Hepatocyte (in vitro differentiated cells): ENCODE results near the gene RHOH. TPM values are rescaled to one million over a fixed set of nuclear protein-coding genes. Genes with fewer than 3 reads are reported as not detected.
A peak's percentile ranks its signal among the peaks of the same experiment; 100 is the strongest.

Source experiments
- DNase-seq: peaks from one replicate; pipeline ENCODE4 v3.0.0-alpha.2; 2016; ENCODE audit warnings: low spot score
- H2AFZ ChIP-seq: fragments of 200-600 bp; sonication (generic); 2 replicates; pipeline ENCODE4 v1.6.0; 2016; ENCODE audit warnings: antibody characterized with exemption, mild to moderate bottlenecking
- H3K27ac ChIP-seq: fragments of 200-600 bp; sonication (generic); 2 replicates; pipeline ENCODE4 v1.5.1; 2016; ENCODE audit warnings: mild to moderate bottlenecking
- H3K27me3 ChIP-seq: fragments of 200-600 bp; sonication (generic); 2 replicates; pipeline ENCODE4 v1.6.1; 2016
- H3K36me3 ChIP-seq: fragments of 200-600 bp; sonication (generic); replicated peaks from 2 replicates; pipeline ENCODE4 v1.5.1; 2016; ENCODE audit warnings: low read depth; ENCODE audit not compliant: insufficient read depth
- H3K4me1 ChIP-seq: fragments of 200-600 bp; sonication (generic); 2 replicates; pipeline ENCODE4 v1.5.1; 2016; ENCODE audit warnings: mild to moderate bottlenecking, moderate library complexity; ENCODE audit not compliant: insufficient read depth
- H3K4me2 ChIP-seq: fragments of 200-600 bp; sonication (generic); 2 replicates; pipeline ENCODE4 v1.6.0; 2016
- H3K4me3 ChIP-seq: fragments of 200-600 bp; sonication (generic); 2 replicates; pipeline ENCODE4 v1.5.1; 2016; ENCODE audit warnings: mild to moderate bottlenecking
- H3K79me2 ChIP-seq: fragments of 200-600 bp; sonication (generic); 2 replicates; pipeline ENCODE4 v1.6.0; 2017; ENCODE audit warnings: mild to moderate bottlenecking
- H3K9me2 ChIP-seq: fragments of 200-600 bp; sonication (generic); replicated peaks from 2 replicates; pipeline ENCODE4 v1.6.0; 2017; ENCODE audit warnings: mild to moderate bottlenecking; ENCODE audit not compliant: insufficient read depth
- H3K9me3 ChIP-seq: fragments of 200-600 bp; sonication (generic); 2 replicates; pipeline ENCODE4 v1.5.1; 2016; ENCODE audit warnings: low read depth, mild to moderate bottlenecking
- H4K20me1 ChIP-seq: fragments of 200-600 bp; sonication (generic); 2 replicates; pipeline ENCODE4 v1.6.0; 2016; ENCODE audit warnings: mild to moderate bottlenecking; ENCODE audit not compliant: insufficient read depth, poor library complexity, severe bottlenecking
- CTCF ChIP-seq: fragments of 200-600 bp; sonication (generic); IDR thresholded peaks from 2 replicates; pipeline ENCODE4 v1.5.1; 2016; ENCODE audit warnings: antibody characterized with exemption, mild to moderate bottlenecking; ENCODE audit not compliant: poor library complexity
- EZH2 ChIP-seq: fragments of 200-600 bp; sonication (generic); IDR thresholded peaks from 2 replicates; pipeline ENCODE4 v1.6.1; 2016; ENCODE audit warnings: antibody characterized with exemption, mild to moderate bottlenecking, borderline replicate concordance
- EZH2phosphoT487 ChIP-seq: fragments of 200-600 bp; sonication (generic); IDR thresholded peaks from one replicate; pipeline ENCODE4 v1.6.1; 2018; ENCODE audit warnings: antibody characterized with exemption, mild to moderate bottlenecking, low read depth, moderate library complexity; ENCODE audit not compliant: unreplicated experiment, severe bottlenecking
- WGBS: methylation state at CpG from one replicate; pipeline ENCODE4 v1.1.6; 2016; ENCODE audit warnings: low lambda C conversion rate; ENCODE audit errors: missing lambda C conversion rate; 5-methylcytosine and 5-hydroxymethylcytosine counted together
- polyA plus RNA-seq: library from polyadenylated mRNA; unstranded; fragments of >200 nt; fragmentation: Nextera tagmentation; extraction: Ambion mirVana; gene quantifications from 2 replicates; pipeline ENCODE4 v1.2.1, GENCODE V29; 2016
- total RNA-seq: library from RNA; depleted of rRNA; stranded (reverse); fragments of >200 nt; gene quantifications from 2 replicates; pipeline ENCODE4 v1.2.3, GENCODE V29; 2014

Gene RHOH
- total and polyA plus RNA-seq, 2 experiments from 2014 or later = not detected

GRCh38 chr4:40227284-40227683 lies 30.5 kb downstream of the RHOH start:
- Histone ChIP-seq H3K27ac (no peak overlapping the region), H3K27me3 (no peaks in the 10 kb centered on the region), H3K9me3 (no peaks in the 10 kb centered on the region), H3K4me3 (no peak overlapping the region), H3K36me3 (no peaks in the 10 kb centered on the region), H4K20me1 (no peaks in the 10 kb centered on the region), H3K4me2 (no peak overlapping the region), H3K79me2 (no peaks in the 10 kb centered on the region), H3K4me1 (no peaks in the 10 kb centered on the region), H3K9me2 (no peaks in the 10 kb centered on the region), H2AFZ (no peak overlapping the region)
- TF ChIP-seq CTCF (no peak), EZH2 (no peak), EZH2phosphoT487 (no peak)
- no peak for DNase-seq
- 73% methylated on average over 2 of the region's 2 CpGs for WGBS

GRCh38 chr4:40228497-40229365 lies 31.9 kb downstream of the RHOH start:
- no peaks in the 10 kb centered on the region for H3K36me3 ChIP-seq
- H3K9me2 ChIP-seq = no peaks in the 10 kb centered on the region
- no peaks in the 10 kb centered on the region for H3K9me3 ChIP-seq
- no peaks in the 10 kb centered on the region for H3K79me2 ChIP-seq
- 94% methylated on average over 10 of the region's 10 CpGs for WGBS
- DNase-seq = no peak
- H3K4me3 ChIP-seq = no peak overlapping the region
- no peaks in the 10 kb centered on the region for H4K20me1 ChIP-seq
- H3K27me3 ChIP-seq = no peaks in the 10 kb centered on the region
- H3K4me2 ChIP-seq = no peak overlapping the region
- no peaks in the 10 kb centered on the region for H3K4me1 ChIP-seq
- H2AFZ ChIP-seq = no peak overlapping the region
- no peak overlapping the region for H3K27ac ChIP-seq
- peak; percentile 21 for TF ChIP-seq CTCF
- TF ChIP-seq EZH2phosphoT487 = no peak
- TF ChIP-seq EZH2 = no peak

- Histone ChIP-seq H3K9me3 (no peaks in the 10 kb centered on the region), H3K4me1 (no peaks in the 10 kb centered on the region), H3K9me2 (no peaks in the 10 kb centered on the region), H4K20me1 (no peaks in the 10 kb centered on the region), H3K4me2 (no peak overlapping the region), H2AFZ (no peak overlapping the region), H3K27me3 (no peaks in the 10 kb centered on the region), H3K79me2 (no peaks in the 10 kb centered on the region), H3K27ac (no peak overlapping the region), H3K36me3 (no peaks in the 10 kb centered on the region), H3K4me3 (no peak overlapping the region)
- no peak for DNase-seq
- TF ChIP-seq EZH2phosphoT487 = no peak
- TF ChIP-seq CTCF = no peak
- no peak for TF ChIP-seq EZH2
- WGBS = 79% methylated on average over 8 of the region's 8 CpGs
Observed at GRCh38 chr4:40231316-40231863, 34.6 kb downstream of the RHOH start.
